NT2/D1 (cell line): Measurements from ENCODE around the gene STMP1.

Experiments used
- SUZ12 ChIP-seq: IDR thresholded peaks from 2 replicates; pipeline ENCODE4 v1.6.1; 2011; ENCODE audit not compliant: insufficient read length, insufficient read depth; ENCODE audit errors: extremely low read depth
- ZNF274 ChIP-seq: IDR thresholded peaks from 2 replicates; pipeline ENCODE4 v1.6.1; 2011; ENCODE audit warnings: mild to moderate bottlenecking, low read depth, low read length

- TF ChIP-seq ZNF274 (no peak), SUZ12 (no peak)
These were observed 54.4 kb downstream of the STMP1 start for GRCh38 chr7:135716677-135717238.
